ENCODE measurements around the gene USP6NL. TPM values are rescaled to one million over a fixed set of nuclear protein-coding genes. Genes with fewer than 3 reads are reported as not detected.

The USP6NL gene
- total RNA-seq, 1 experiment from 2014 or later = 24.6 TPM

- TF ChIP-seq SRF (IDR thresholded peaks at IDR 0.05; ENCODE audit: low read depth) (no peak), ZBTB33 (IDR thresholded peaks at IDR 0.05; ENCODE audit: extremely low read depth, insufficient replicate concordance, low read length) (no peak), EGR1 (IDR thresholded peaks at IDR 0.05; ENCODE audit: low read depth) (no peak), TCF7L2 (IDR thresholded peaks at IDR 0.05; ENCODE audit: borderline replicate concordance, extremely low read depth, insufficient read depth, insufficient read length) (no peak)
- intact Hi-C loops (cut with micrococcal nuclease) = no loop called here
- peaks cover 26% of the 10 kb centered on the region for H3K79me2 ChIP-seq (ENCODE audit: insufficient read depth, low read length)
- no peaks in the 10 kb centered on the region for H3K4me1 ChIP-seq (ENCODE audit: control insufficient read depth in 1 of 2, insufficient read depth in 2 of 2, low read length in 2 of 2)
- no peaks in the 10 kb centered on the region for H3K9me3 ChIP-seq (ENCODE audit: control insufficient read depth in 1 of 2, insufficient read depth in 1 of 2, low read depth in 1 of 2, low read length in 2 of 2)
- 0 out of 4 replicates have a peak, but pooled peaks cover 0 to 4% of the 10 kb centered on the region in 2 experiments for H3K36me3 ChIP-seq (ENCODE audit: control insufficient read depth in 1 of 2, insufficient read depth in 2 of 2, low read length in 2 of 2)
- no peaks in the 10 kb centered on the region for H3K9me2 ChIP-seq (ENCODE audit: insufficient read depth)
- ATAC-seq (no peak), DNase-seq (ENCODE audit: low read depth, low spot score) (no peak)
- ChIA-PET RAD21 (ENCODE audit: low non-redundant PET in 1 of 2, low total read pairs in 2 of 2, uncharacterized antibody in 2 of 2, unreplicated experiment in 2 of 2) (no interaction called here), POLR2A (no interaction called here), CTCF (no interaction called here)
- no peaks in the 10 kb centered on the region for H3K27me3 ChIP-seq (ENCODE audit: insufficient read depth, low read length)
- no peaks in the 10 kb centered on the region for H4K20me1 ChIP-seq (ENCODE audit: insufficient read depth)
- H3K4me3 ChIP-seq (replicated peaks in 1 of 2; ENCODE audit: low read depth in 1 of 2, low read length in 2 of 2) = no peak overlapping the region
- H3K27ac ChIP-seq (ENCODE audit: low read depth, low read length) = no peak overlapping the region
- no peak overlapping the region for H3K4me2 ChIP-seq (ENCODE audit: low read length)
- no peak overlapping the region for H2AFZ ChIP-seq (ENCODE audit: low read depth, low read length, poor library complexity, severe bottlenecking)
- no peak overlapping the region for H3K9ac ChIP-seq (ENCODE audit: low read length)
- no TSS peak for BruUV-seq (replicated peaks)
Measured at GRCh38 chr10:11527068-11527467, 84.4 kb downstream of the USP6NL start.

GRCh38 chr10:11525503-11525902 is 85.9 kb downstream of the USP6NL start:
- Histone ChIP-seq H3K27me3 (ENCODE audit: insufficient read depth, low read length) (no peaks in the 10 kb centered on the region), H2AFZ (ENCODE audit: low read depth, low read length, poor library complexity, severe bottlenecking) (no peak overlapping the region), H3K9me2 (ENCODE audit: insufficient read depth) (no peaks in the 10 kb centered on the region), H3K9ac (ENCODE audit: low read length) (no peak overlapping the region), H3K4me3 (replicated peaks in 1 of 2; ENCODE audit: low read depth in 1 of 2, low read length in 2 of 2) (no peak overlapping the region), H3K4me2 (ENCODE audit: low read length) (no peak overlapping the region), H3K4me1 (ENCODE audit: control insufficient read depth in 1 of 2, insufficient read depth in 2 of 2, low read length in 2 of 2) (no peaks in the 10 kb centered on the region), H3K9me3 (ENCODE audit: control insufficient read depth in 1 of 2, insufficient read depth in 1 of 2, low read depth in 1 of 2, low read length in 2 of 2) (no peaks in the 10 kb centered on the region), H3K27ac (ENCODE audit: low read depth, low read length) (no peak overlapping the region), H4K20me1 (ENCODE audit: insufficient read depth) (no peaks in the 10 kb centered on the region), H3K36me3 (ENCODE audit: control insufficient read depth in 1 of 2, insufficient read depth in 2 of 2, low read length in 2 of 2) (0 out of 4 replicates have a peak, but pooled peaks cover 0 to 4% of the 10 kb centered on the region in 2 experiments), H3K79me2 (ENCODE audit: insufficient read depth, low read length) (peaks cover 16% of the 10 kb centered on the region; the same call in 1 of the 2 replicates)
- intact Hi-C loops (cut with micrococcal nuclease) = no loop called here
- CTCF ChIA-PET = no interaction called here
- BruUV-seq (replicated peaks) = no TSS peak
- ATAC-seq = no peak
- TF ChIP-seq EZH2phosphoT487 (IDR thresholded peaks at IDR 0.05; ENCODE audit: borderline replicate concordance) (no peak), ATF3 (IDR thresholded peaks at IDR 0.05) (no peak), REST (IDR thresholded peaks at IDR 0.05; ENCODE audit: low read depth) (no peak)
- RAD21 ChIA-PET (ENCODE audit: low non-redundant PET in 1 of 2, low total read pairs in 2 of 2, uncharacterized antibody in 2 of 2, unreplicated experiment in 2 of 2) = no interaction called here
- POLR2A ChIA-PET = no interaction called here
- DNase-seq (ENCODE audit: low read depth, low spot score) = no peak
